ENCODE measurements around the gene HELZ2.

HELZ2 gene

DNA sequence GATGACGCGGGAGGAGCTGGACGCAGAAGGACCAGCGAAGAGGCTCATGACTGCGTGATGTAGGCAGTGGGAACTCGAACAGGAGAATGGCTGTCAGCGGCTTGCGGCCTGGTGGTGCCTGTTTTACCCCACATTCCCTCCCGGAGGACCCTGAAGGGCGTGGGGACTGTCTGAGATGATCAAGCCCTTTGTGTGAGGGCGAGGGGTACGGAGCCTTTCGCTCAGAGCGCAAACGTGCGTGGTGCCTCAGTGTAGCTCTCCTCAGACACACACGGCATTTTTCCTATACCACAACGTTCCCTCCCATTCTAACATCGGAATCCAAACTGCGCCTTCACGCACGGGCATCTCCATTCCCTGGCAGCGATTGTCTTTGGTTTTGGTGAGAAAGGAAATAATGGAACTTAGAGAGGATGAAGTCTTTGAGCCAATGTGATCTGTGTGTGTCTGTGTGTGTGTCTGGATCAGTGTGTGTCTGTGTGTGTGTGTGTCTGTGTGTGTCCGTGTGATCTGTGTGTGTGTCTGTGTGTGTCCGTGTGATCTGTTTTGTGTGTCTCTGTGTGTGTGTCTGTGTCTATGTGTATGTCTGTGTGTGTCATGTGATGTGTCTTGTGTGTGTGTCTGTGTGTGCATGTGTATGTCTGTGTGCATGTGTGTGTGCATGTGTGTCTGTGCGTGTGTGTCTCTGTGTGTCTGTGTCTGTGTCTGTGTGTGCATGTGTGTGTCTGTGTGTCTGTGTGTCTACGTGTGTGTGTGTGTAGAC, 42.2 kb downstream of the HELZ2 start:
- peak in 3 of 10 donors; percentile 6 to 39 (median 19) for DNase-seq
- intact Hi-C loops (cut with DNase I): no loop called here

- intact Hi-C loops (cut with DNase I): no loop called here
- DNase-seq: peak in 3 of 10 donors; percentile 52 to 77 (median 68)
Measured at GRCh38 chr20:63530788-63531160, 43.3 kb downstream of the HELZ2 start.

DNA sequence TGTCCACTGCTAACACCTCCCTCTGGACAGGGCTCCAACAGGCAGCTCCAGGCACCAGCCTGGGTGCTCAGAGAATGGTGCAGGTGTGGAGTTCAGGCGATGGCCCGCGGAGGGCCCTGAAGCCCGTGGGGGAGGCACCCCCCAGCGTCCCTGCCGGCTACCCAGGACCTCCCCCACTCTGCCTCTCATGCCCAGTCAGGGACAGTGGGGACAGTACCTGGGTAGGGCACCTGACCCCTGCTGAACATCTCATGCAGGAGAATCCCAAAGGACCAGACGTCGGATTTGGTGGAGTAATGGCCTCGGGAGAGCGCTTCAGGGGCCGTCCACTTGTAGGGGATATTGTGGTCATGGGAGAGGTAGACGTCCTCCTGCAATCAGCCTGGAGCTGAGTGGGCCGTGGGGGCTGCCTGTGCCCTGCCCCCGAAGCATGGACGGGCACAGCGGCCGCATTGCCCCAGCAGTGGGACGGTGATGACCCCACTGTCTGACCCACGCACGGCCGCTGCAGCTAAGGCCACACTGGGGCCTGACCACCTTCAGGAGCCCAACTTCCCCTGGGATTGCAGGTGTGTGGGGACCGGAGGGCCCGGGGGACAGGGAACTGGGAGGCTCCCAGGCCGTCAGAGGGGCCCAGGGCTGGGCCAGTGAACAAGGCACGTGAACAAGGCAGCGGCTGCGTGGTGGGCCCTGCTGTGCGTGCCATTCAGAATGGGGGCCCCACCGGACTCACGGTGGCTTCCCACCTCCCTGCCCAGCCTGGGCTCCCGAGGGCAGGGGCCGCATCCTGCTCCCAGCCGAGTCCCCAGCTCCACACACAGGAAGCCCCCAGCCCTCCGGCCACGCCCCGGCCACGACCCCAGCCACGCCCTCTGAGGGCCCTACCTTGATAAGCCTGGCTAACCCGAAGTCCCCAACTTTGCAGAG, 43.9 kb downstream of the HELZ2 start:
- intact Hi-C loops (cut with DNase I): no loop called here
- DNase-seq: peak in 5 of 10 donors; percentile 5 to 77 (median 35)

DNA sequence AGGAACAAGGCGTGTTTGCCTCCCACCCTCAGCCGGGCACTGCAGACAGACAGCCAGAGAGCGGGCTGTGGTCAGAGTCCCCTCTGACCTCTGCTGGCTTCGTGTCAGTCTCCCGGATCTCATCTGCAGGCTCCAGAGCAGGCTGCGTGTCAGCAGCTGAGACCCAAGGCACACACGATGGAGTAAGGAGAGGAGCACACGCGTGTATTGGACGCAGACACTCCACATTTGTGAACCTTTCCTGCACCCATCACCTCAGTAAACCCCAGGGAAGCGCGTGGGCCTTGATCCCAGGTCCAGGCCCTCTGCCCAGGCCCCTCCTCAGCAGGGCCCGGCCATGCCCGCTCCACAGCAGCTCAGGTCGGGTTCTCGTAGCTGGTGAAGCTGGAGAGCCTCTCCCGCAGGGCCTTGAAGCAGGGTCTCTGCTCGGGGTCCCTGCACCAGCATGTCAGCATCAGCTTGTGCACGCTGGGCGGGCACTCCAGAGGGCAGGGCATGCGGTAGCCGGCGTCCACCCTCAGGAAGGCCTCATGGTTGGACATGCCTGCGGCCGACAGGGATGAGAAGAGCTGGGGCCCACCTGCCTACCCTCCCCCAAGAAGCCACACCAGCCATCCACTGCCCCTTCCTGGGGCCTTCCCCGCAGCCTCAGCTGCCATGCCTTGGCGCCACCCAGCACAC, 44.7 kb downstream of the HELZ2 start:
- DNase-seq: peak in 5 of 10 donors; percentile 3 to 82 (median 63)
- intact Hi-C loops (cut with DNase I): no loop called here

DNA sequence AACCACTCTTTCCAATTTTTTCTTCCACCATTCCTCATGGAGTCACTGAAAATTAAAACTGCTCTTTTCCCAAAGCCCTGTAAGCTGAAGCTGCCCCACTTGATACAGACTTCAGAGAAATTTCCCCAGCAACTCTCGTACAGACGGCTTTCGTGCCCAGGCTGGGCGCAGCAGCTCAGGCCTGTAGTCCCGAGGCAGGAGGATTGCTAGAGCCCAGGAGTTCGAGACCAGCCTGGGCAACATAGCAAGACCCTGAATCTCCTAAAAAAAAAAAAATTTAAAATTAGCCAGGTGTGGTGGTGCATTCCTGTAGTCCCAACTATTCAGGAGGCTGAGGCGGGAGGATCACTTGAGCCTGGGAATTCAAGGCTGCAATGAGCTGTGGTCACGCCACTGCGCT, 46.9 kb downstream of the HELZ2 start:
- intact Hi-C loops (cut with DNase I): no loop called here
- peak in 3 of 10 donors; percentile 34 to 46 (median 41) for DNase-seq

GRCh38 chr20:63525971-63526370, 48.1 kb downstream of the HELZ2 start:
- intact Hi-C loops (cut with DNase I): no loop called here
- peak in 2 of 10 donors; percentile 14 to 41 for DNase-seq

DNA sequence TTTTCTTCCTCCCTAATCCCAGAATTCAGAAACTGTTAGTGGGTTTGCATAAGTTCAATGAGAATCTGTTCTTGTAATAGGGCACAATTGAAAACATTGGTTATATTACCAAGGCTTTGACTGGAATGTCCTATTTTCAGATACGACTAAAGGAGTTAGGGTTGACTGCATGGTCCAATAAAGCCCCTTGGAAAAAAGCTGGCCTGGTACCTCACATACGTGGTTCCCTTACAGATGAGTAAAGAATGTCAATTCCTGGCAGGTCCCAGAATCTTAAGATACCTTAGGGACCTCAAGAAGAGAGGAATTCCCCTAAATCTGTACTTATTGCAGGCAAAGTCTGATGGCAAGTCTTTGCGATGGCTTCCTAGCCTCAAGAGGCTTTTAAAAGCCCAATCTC, 48.9 kb downstream of the HELZ2 start:
- no peak for DNase-seq
- intact Hi-C loops (cut with DNase I): no loop called here

Data from posterior cingulate gyrus (tissue), 11 donors.